Body of pancreas (tissue), 4 donors: ENCODE measurements around the gene MYRIP. TPM values are rescaled to one million over a fixed set of nuclear protein-coding genes. Genes with fewer than 3 reads are reported as not detected.

Experiments used
- ATAC-seq: fragments of 150-250 bp; one replicate; pipeline ENCODE4 v1.9.1; 2016
- DNase-seq, 4 donors: peaks; one replicate each; pipeline ENCODE4 v3.0.0-alpha.2; 2019
- H3K27ac ChIP-seq, 4 donors: fragments of 200-600 bp; sonication (generic); 1 replicate in 3 of 4; 2 replicates in 1 of 4; pipeline versions ENCODE4 v1.5.1 to v1.6.1; 2016 to 2019; ENCODE audit warnings: mild to moderate bottlenecking in 1 of 4, mixed read lengths in 1 of 4, moderate library complexity in 1 of 4
- H3K27me3 ChIP-seq, 2 donors: fragments of 200-600 bp; sonication (generic); one replicate each; pipeline ENCODE4 v1.6.0; 2016; ENCODE audit warnings: mild to moderate bottlenecking in 1 of 2
- H3K36me3 ChIP-seq, 2 donors: fragments of 200-600 bp; sonication (generic); replicated peaks in 1 of 2; 2 replicates each; pipeline ENCODE4 v1.5.1; 2016; ENCODE audit warnings: low read depth in 2 of 2; ENCODE audit not compliant: insufficient read depth in 1 of 2
- H3K4me1 ChIP-seq: fragments of 200-600 bp; sonication (generic); one replicate; pipeline ENCODE4 v1.6.0; 2016
- H3K4me3 ChIP-seq, 2 donors: fragments of 200-600 bp; sonication (generic); 1 replicate in 1 of 2; 2 replicates in 1 of 2; pipeline ENCODE4 v1.5.1; 2016 to 2019
- H3K9me3 ChIP-seq, 3 donors: fragments of 200-600 bp; sonication (generic); 1 replicate in 2 of 3; 2 replicates in 1 of 3; pipeline ENCODE4 v1.5.1; 2016
- POLR2A ChIP-seq, 3 donors: fragments of 450-650 bp; IDR thresholded peaks; one replicate each; pipeline ENCODE4 v1.6.1; 2016; ENCODE audit warnings: antibody characterized with exemption in 3 of 3, mild to moderate bottlenecking in 2 of 3
- WGBS, 2 donors: methylation state at CpG; one replicate each; pipeline ENCODE4 v1.1.5; 2017; 5-methylcytosine and 5-hydroxymethylcytosine counted together
- intact Hi-C: fragments of 100-400 bp; cut with DNase I; formaldehyde crosslinking; loops from one replicate; pipeline ENCODE4 v1.15.1; 2023
- total RNA-seq, 2 donors: library from RNA; depleted of rRNA; stranded (reverse); fragments of >200 nt; gene quantifications; one replicate each; pipeline ENCODE4 v1.1.0, GENCODE V29; 2016
- TF ChIP-seq, protein P1 (sequence below), 7 experiments: fragments of 450-650 bp in 4 of 7; fragments of 200-600 bp in 3 of 7; sonication (generic) in 3 of 7; IDR thresholded peaks; one replicate each; pipeline ENCODE4 v1.5.1; 2016 to 2019; ENCODE audit warnings: antibody characterized with exemption in 7 of 7

MYRIP gene
- total RNA-seq, 2 donors from 2014 or later: 5.2 to 12.5 TPM

DNA sequence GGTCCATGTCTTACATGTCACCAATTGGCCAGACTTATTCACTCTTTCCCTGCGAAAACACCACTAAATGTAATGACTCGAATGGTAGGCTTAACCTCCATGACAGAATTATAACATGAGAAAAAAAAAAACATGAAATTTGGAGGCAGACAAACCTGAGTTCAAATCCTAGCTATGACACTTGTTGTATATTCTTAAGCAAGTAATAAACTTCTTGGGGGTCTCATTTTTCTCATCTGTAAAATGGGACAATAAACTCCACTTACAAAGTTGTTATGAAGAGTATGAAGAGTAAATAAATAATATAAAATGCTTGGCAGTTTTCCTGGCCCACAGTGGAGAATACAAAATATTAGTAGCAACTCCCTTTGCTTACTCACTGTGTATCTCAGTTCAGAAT is 488.7 kb downstream of the MYRIP start:
- Histone ChIP-seq H3K36me3 (no peaks in the 10 kb centered on the region), H3K27ac (no peak overlapping the region), H3K9me3 (peaks cover 0 to 2% (median 0%) of the 10 kb centered on the region in 3 donors), H3K4me1 (no peaks in the 10 kb centered on the region), H3K27me3 (no peaks in the 10 kb centered on the region), H3K4me3 (no peak overlapping the region)
- ATAC-seq (no peak), DNase-seq (no peak)
- intact Hi-C loops: no loop called here
- WGBS, 2 donors: 91% methylated on average over 2 of the region's 2 CpGs
- TF ChIP-seq, protein P1, sequence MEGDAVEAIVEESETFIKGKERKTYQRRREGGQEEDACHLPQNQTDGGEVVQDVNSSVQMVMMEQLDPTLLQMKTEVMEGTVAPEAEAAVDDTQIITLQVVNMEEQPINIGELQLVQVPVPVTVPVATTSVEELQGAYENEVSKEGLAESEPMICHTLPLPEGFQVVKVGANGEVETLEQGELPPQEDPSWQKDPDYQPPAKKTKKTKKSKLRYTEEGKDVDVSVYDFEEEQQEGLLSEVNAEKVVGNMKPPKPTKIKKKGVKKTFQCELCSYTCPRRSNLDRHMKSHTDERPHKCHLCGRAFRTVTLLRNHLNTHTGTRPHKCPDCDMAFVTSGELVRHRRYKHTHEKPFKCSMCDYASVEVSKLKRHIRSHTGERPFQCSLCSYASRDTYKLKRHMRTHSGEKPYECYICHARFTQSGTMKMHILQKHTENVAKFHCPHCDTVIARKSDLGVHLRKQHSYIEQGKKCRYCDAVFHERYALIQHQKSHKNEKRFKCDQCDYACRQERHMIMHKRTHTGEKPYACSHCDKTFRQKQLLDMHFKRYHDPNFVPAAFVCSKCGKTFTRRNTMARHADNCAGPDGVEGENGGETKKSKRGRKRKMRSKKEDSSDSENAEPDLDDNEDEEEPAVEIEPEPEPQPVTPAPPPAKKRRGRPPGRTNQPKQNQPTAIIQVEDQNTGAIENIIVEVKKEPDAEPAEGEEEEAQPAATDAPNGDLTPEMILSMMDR (IDR thresholded peaks at IDR 0.05): no peak

DNA sequence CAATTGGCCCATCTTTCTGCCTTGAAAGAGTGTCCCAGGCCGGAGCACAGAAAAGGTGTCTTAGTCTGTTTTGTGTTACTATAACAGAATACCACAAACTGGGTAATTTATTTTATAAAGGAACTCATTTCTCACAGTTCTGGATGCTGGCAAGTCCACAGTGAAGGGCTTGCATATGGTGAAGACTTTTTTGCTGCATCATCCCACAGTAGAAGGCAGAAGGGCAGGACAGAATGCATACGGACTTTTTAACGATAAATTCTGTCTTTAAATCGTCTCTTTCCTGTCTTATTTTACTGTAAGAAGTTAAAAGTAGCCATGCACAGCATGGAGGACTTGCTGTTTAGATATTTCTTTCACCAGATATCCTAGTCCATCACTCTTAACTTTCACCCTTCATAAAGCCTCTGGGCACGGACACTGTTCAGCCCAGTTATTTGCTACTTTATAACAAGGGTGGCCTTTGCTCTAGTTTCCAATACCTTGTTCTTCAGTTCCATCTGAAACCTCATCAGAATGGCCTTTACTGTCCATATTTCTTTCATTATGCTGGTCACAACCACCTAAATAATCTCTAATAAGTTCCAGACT is 489.8 kb downstream of the MYRIP start:
- Histone ChIP-seq H3K27ac (no peak overlapping the region), H3K4me1 (no peaks in the 10 kb centered on the region), H3K27me3 (no peaks in the 10 kb centered on the region), H3K9me3 (peaks cover 0 to 2% (median 0%) of the 10 kb centered on the region in 3 donors), H3K4me3 (no peak overlapping the region), H3K36me3 (no peaks in the 10 kb centered on the region)
- WGBS, 2 donors: 76 to 89% methylated on average over 5 of the region's 5 CpGs
- ATAC-seq (no peak), DNase-seq (no peak)
- intact Hi-C loops: no loop called here
- TF ChIP-seq, protein P1 (IDR thresholded peaks at IDR 0.05): no peak
- no peak for TF ChIP-seq POLR2A (IDR thresholded peaks at IDR 0.05)

DNA sequence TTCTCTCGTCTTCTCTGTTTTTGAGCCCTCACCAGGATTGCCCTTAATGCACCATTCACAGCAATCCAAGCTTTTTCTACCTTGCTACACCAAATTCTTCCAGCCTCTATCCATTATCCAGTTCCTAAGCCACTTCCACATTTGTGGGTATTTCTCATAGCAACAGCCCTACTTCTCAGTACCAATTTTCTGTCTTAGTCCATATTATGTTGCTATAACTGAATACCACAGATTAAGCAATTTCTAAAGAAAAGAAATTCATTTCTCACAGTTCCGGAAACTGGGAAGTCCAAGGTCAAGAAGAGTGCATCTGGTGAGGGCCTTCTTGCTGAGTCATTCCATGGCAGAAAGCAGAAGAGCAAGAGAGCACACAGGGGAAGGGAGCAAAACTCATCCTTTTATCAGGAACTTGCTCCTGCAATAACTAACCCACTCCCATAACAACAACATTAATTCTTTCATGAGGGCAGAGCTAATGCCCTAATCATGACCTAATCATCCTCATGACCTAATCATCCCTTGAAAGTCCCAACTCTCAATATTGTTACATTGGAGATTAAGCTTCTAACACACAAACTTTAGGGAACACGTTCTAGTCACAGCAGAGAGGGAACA is 490.4 kb downstream of the MYRIP start:
- Histone ChIP-seq H3K9me3 (peaks cover 0 to 2% (median 0%) of the 10 kb centered on the region in 3 donors), H3K4me1 (no peaks in the 10 kb centered on the region), H3K4me3 (no peak overlapping the region), H3K27me3 (no peaks in the 10 kb centered on the region), H3K27ac (no peak overlapping the region), H3K36me3 (no peaks in the 10 kb centered on the region)
- no peak for TF ChIP-seq POLR2A (IDR thresholded peaks at IDR 0.05)
- TF ChIP-seq, protein P1 (IDR thresholded peaks at IDR 0.05): no peak
- DNase-seq: peak in 1 of 4 donors; percentile 57
- 76 to 80% methylated on average over 3 of the region's 3 CpGs for WGBS, 2 donors
- intact Hi-C loops: no loop called here
- ATAC-seq: peak; percentile 53

DNA sequence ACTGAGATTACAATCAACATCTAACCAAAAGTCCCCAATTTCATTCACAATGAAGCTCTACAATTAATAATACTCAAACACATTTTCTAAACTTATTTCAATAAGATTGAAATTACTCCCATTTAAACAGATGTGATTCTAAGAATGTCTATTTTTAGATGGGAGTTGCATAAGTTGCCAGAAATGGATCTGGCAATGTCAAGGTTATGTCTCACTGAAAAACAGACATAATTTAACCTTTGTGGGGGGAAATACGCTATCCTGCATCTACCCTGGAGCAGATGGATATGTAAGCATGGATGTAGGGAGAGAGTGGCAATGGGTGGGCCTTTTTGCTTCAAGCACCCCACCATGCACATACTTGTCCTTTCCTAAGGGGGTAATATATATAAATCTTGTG is 493.4 kb downstream of the MYRIP start:
- H3K27ac ChIP-seq: no peak overlapping the region
- ATAC-seq (no peak), DNase-seq (no peak)
- H3K27me3 ChIP-seq: no peaks in the 10 kb centered on the region
- no peak overlapping the region for H3K4me3 ChIP-seq
- H3K36me3 ChIP-seq: no peaks in the 10 kb centered on the region
- WGBS, 2 donors: 34 to 41% methylated on average over 1 of the region's 1 CpG
- TF ChIP-seq POLR2A (IDR thresholded peaks at IDR 0.05): no peak
- TF ChIP-seq, protein P1 (IDR thresholded peaks at IDR 0.05): no peak
- no peaks in the 10 kb centered on the region for H3K4me1 ChIP-seq
- intact Hi-C loops: no loop called here
- H3K9me3 ChIP-seq: no peaks in the 10 kb centered on the region

DNA sequence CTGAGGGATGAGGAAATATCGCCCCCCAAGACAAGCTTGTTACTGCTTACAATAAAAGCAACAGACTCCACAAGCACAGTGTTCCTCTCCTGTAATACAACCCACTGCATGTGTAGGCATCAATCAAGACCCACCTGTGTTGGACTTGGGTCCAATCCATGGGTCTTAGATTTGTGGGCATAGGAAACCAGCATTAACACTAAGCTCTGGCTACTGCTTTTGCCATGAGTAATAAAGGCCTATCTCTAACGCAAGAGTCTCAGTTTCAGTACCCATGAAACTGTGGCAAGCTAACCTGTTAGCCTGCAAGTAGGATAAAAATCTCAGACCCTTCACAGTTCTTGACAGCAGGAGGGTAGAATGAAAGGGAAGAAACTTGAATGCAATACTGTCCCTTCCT is 494.9 kb downstream of the MYRIP start:
- peaks cover 7% of the 10 kb centered on the region for H3K4me1 ChIP-seq
- ATAC-seq (no peak), DNase-seq (no peak)
- WGBS, 2 donors: 90 to 93% methylated on average over 2 of the region's 2 CpGs
- no peak overlapping the region for H3K4me3 ChIP-seq
- TF ChIP-seq, protein P1 (IDR thresholded peaks at IDR 0.05): no peak
- TF ChIP-seq POLR2A (IDR thresholded peaks at IDR 0.05): no peak
- intact Hi-C loops: no loop called here
- H3K27ac ChIP-seq: no peak overlapping the region
- H3K9me3 ChIP-seq: no peaks in the 10 kb centered on the region
- no peaks in the 10 kb centered on the region for H3K27me3 ChIP-seq
- H3K36me3 ChIP-seq: no peaks in the 10 kb centered on the region
